ENCODE measurements around the gene CCNI2.

CCNI2 gene

DNA sequence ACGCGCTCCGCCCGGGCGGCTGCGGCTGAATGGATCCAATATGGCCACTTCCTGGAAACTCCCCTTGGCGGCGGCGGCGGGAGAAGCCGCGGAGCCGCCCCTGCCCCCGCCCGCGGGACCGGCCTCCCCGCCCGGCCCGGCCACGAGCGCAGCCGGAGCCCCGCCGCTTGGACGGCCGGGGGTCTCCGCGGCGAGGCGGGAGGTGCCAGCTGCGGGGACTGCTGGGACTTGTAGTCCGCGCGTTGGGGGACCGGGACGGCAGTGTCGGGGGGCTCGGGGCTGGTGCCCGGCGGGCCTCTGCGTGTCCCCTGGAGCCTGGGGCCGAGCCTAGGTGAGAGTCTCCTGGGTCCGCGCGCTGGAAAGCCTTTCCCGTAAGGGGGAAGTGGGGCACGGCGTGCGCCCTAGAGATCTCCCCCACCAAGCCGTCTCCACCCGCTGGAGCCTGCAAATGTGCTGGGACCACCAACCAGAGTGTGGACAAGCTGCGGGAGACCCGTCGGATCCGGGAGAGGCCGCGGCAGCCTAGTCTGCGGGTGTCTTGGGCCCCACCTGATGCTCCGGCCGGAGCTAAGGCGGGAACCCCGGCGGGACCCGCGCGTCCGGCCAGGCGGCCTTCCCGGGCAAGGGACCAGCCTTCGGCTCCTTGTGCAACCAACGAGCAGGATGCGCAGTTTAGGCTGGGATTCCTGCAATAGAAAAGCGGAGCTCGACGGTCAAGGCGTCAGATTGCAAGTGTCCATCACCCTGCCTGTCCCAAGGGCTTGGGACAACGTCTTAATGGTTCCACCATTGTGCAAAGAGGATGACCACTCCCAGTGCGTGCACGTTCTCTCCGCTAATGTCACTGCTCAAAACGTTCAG is 30.2 kb downstream of the CCNI2 start, which contains the start of gene SEPTIN8:
SEPTIN8 (minus strand) TSS at position 31 of the 861 bp plus-strand sequence. CDS start 102 bp downstream, outside the sequence.
- DNase-seq (ENCODE audit: insufficient read length) (peak; percentile 82), FAIRE-seq (peak; percentile 54)
- TF ChIP-seq POLR2AphosphoS5 (IDR thresholded peaks at IDR 0.05; ENCODE audit: low read depth, low read length): no peak
- TF ChIP-seq POLR2A (IDR thresholded peaks at IDR 0.05; ENCODE audit: low read depth, low read length): peak; percentile 54; the same call in 1 of the 2 replicates
- TF ChIP-seq TAF1 (IDR thresholded peaks at IDR 0.05; ENCODE audit: borderline replicate concordance, low read depth, low read length): no peak

DNA sequence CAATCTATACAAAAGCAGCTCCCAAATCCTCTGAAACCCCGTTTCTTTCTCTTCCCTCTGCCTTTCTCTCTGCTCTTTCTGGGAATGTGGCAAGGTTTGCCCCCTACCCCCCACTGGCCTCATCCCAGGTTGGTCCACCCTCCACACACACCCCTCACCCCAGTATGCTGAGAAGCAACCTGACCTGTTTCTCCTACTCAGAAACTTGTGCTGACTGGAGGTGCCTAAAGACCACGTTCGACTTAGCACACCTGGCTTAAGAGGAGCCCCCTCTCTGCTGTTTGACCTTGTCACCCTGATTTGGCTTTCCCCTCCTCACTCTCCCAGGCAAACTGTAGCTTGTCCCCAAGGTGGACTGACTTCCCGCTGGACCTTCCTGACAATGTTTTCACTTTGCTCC is 30.9 kb downstream of the CCNI2 start:
- DNase-seq (ENCODE audit: insufficient read length) (no peak), FAIRE-seq (peak; percentile 42)
- TF ChIP-seq TAF1 (IDR thresholded peaks at IDR 0.05; ENCODE audit: borderline replicate concordance, low read depth, low read length): no peak
- no peak for TF ChIP-seq POLR2A (IDR thresholded peaks at IDR 0.05; ENCODE audit: low read depth, low read length)
- TF ChIP-seq POLR2AphosphoS5 (IDR thresholded peaks at IDR 0.05; ENCODE audit: low read depth, low read length): no peak

DNA sequence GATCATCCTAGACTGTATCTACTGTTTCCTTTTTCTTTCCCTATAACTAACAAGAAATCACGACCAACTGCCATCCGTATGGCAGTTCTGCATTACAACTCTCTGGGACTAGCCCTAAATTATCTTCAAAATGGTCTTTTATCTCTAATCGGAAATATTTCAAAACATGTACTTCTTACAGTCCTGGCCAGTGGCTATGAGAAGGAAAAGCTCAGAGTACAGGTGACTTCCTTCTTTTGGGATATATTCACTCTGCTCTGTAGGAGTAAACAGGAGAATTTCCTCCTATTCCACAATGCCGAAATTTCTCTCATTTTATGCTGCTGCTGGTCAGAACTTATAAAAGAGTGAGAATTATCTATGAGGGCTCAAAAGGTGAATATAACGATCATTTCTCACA is 31.6 kb downstream of the CCNI2 start:
- TF ChIP-seq POLR2A (IDR thresholded peaks at IDR 0.05; ENCODE audit: low read depth, low read length) (no peak), TAF1 (IDR thresholded peaks at IDR 0.05; ENCODE audit: borderline replicate concordance, low read depth, low read length) (no peak), POLR2AphosphoS5 (IDR thresholded peaks at IDR 0.05; ENCODE audit: low read depth, low read length) (no peak)
- FAIRE-seq (no peak), DNase-seq (ENCODE audit: insufficient read length) (no peak)

- FAIRE-seq (no peak), DNase-seq (ENCODE audit: insufficient read length) (no peak)
- no peak for TF ChIP-seq TAF1 (IDR thresholded peaks at IDR 0.05; ENCODE audit: borderline replicate concordance, low read depth, low read length)
- no peak for TF ChIP-seq POLR2A (IDR thresholded peaks at IDR 0.05; ENCODE audit: low read depth, low read length)
- TF ChIP-seq POLR2AphosphoS5 (IDR thresholded peaks at IDR 0.05; ENCODE audit: low read depth, low read length): no peak
Measured at GRCh38 chr5:132779961-132780360, 32.7 kb downstream of the CCNI2 start.

GRCh38 chr5:132780577-132780976 is 33.4 kb downstream of the CCNI2 start:
- no peak for FAIRE-seq
- TF ChIP-seq POLR2AphosphoS5 (IDR thresholded peaks at IDR 0.05; ENCODE audit: low read depth, low read length) (no peak), TAF1 (IDR thresholded peaks at IDR 0.05; ENCODE audit: borderline replicate concordance, low read depth, low read length) (no peak), POLR2A (IDR thresholded peaks at IDR 0.05; ENCODE audit: low read depth, low read length) (no peak)
- DNase-seq (ENCODE audit: insufficient read length): no peak

DNA sequence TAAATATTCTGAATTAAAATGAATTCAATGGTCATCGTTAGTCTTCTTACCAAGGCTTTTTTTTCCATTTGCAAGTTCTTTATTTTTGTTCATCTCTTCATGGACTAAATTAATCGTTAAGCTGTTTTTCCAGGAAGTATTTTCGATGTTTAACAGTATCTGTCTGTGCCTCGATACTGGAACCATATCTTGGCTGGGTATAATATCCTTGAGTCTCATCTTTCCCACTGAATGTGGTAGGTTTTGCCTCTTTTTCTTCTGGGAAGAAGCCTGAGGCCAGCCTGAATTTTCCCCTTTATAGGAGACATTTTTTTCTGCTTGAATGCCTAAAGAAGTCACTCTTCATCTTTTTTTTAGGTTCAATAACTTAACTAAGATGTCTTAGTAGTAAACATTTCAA is 33.8 kb downstream of the CCNI2 start:
- no peak for TF ChIP-seq POLR2A (IDR thresholded peaks at IDR 0.05; ENCODE audit: low read depth, low read length)
- no peak for TF ChIP-seq POLR2AphosphoS5 (IDR thresholded peaks at IDR 0.05; ENCODE audit: low read depth, low read length)
- no peak for TF ChIP-seq TAF1 (IDR thresholded peaks at IDR 0.05; ENCODE audit: borderline replicate concordance, low read depth, low read length)
- FAIRE-seq (no peak), DNase-seq (ENCODE audit: insufficient read length) (no peak)

- TF ChIP-seq POLR2A (IDR thresholded peaks at IDR 0.05; ENCODE audit: low read depth, low read length) (no peak), POLR2AphosphoS5 (IDR thresholded peaks at IDR 0.05; ENCODE audit: low read depth, low read length) (no peak), TAF1 (IDR thresholded peaks at IDR 0.05; ENCODE audit: borderline replicate concordance, low read depth, low read length) (no peak)
- FAIRE-seq: no peak
- DNase-seq (ENCODE audit: insufficient read length): no peak
Measured at GRCh38 chr5:132782101-132782500, 34.9 kb downstream of the CCNI2 start.

GRCh38 chr5:132785365-132785764 is 38.1 kb downstream of the CCNI2 start:
- FAIRE-seq: peak; percentile 56
- DNase-seq (ENCODE audit: insufficient read length): no peak
- TF ChIP-seq POLR2A (IDR thresholded peaks at IDR 0.05; ENCODE audit: low read depth, low read length) (no peak), POLR2AphosphoS5 (IDR thresholded peaks at IDR 0.05; ENCODE audit: low read depth, low read length) (no peak), TAF1 (IDR thresholded peaks at IDR 0.05; ENCODE audit: borderline replicate concordance, low read depth, low read length) (no peak)

DNA sequence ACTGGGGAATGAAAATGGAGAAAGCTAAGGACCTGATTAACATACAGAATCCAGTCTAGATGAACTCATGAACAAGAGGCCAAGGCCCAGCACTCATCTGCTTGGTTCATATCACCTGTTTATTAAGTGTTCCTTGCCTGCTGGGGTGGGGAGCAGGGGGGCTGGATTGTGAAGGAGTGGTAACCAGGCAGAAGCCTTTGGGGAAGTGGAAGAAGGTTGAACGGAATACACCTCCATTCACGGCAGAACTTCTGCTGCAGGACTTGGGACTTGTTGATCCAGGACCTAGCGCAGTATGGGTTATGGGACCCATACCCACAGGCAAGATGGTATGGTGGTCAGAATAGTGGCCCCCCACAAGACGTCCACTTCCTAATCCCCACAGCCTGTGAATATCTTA is 38.6 kb downstream of the CCNI2 start:
- TF ChIP-seq POLR2A (IDR thresholded peaks at IDR 0.05; ENCODE audit: low read depth, low read length): no peak
- no peak for TF ChIP-seq TAF1 (IDR thresholded peaks at IDR 0.05; ENCODE audit: borderline replicate concordance, low read depth, low read length)
- no peak for TF ChIP-seq POLR2AphosphoS5 (IDR thresholded peaks at IDR 0.05; ENCODE audit: low read depth, low read length)
- no peak for FAIRE-seq

DNA sequence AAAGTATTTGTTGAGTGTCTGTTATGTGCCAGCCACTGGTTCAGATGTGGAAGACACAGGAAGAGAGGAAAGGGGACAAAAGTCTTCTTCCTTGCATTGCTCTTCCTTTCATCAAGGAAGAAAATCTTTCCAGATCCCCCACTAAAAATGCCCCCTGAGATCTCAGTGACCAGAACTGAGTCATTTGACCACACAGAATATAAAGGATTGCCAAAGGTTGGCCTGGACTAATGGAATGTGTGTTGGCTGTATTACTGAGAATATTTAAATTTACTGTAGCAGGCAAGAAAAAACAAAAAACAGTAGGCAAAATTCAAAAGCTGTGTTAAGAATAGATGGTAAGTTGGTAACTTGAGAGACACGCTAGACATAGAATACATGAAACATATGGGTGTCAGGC is 39.9 kb downstream of the CCNI2 start:
- no peak for FAIRE-seq
- TF ChIP-seq POLR2AphosphoS5 (IDR thresholded peaks at IDR 0.05; ENCODE audit: low read depth, low read length): no peak
- TF ChIP-seq POLR2A (IDR thresholded peaks at IDR 0.05; ENCODE audit: low read depth, low read length): no peak
- TF ChIP-seq TAF1 (IDR thresholded peaks at IDR 0.05; ENCODE audit: borderline replicate concordance, low read depth, low read length): no peak
- DNase-seq (ENCODE audit: insufficient read length): no peak

More for the DNA sequence above, 38.6 kb downstream of the CCNI2 start:
- no peak for DNase-seq (ENCODE audit: insufficient read length)

GRCh38 chr5:132788508-132788907 is 41.3 kb downstream of the CCNI2 start:
- DNase-seq (ENCODE audit: insufficient read length) (no peak), FAIRE-seq (no peak)
- TF ChIP-seq POLR2AphosphoS5 (IDR thresholded peaks at IDR 0.05; ENCODE audit: low read depth, low read length) (no peak), TAF1 (IDR thresholded peaks at IDR 0.05; ENCODE audit: borderline replicate concordance, low read depth, low read length) (no peak), POLR2A (IDR thresholded peaks at IDR 0.05; ENCODE audit: low read depth, low read length) (no peak)

Measured in GM12892 (cell line).